HG03103 (cell line): ENCODE data around the gene ZNF550.

ENCODE experiments used
- ATAC-seq: cut with Tn5 transposase; IDR thresholded peaks from one replicate; pipeline ENCODE4 v1.9.1; 2021; ENCODE audit warnings: low read depth; ENCODE audit not compliant: unreplicated experiment

Gene ZNF550

DNA sequence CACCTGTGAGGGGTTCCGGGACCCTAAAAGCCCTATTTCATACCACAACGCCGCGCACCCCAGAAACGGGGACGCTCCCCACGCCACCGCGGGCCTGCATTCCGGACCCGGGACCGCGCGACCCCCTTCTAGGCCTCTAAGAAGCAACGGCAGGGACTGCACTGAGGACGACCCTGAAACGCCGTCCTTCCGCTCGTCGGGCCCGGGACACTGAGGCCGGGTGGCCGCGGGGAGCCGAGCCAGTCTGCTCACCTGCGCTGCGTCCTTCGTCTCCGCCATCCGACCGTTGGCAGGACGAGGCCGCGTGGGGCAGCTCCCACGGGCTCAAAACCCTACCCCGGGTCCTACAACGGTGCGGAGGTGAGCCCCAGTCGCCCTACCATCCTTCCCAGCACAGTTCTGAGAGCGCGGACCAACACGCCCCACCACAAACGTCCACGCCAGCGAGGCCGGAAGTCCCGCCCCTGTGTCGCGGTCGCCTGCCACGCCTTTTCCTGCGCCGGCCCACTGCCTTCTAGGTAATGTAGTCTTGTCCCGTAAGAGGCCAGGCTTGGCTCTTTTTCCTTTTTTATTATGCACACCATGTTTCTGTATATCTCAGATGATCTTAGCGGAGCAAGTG, at the start of gene ZNF550:
Gene ZNF550, minus strand, starts transcription at position 460 of the 622 bp plus-strand sequence. Its CDS starts 181 bp downstream, at position 279.
- peak; percentile 95 for ATAC-seq

DNA sequence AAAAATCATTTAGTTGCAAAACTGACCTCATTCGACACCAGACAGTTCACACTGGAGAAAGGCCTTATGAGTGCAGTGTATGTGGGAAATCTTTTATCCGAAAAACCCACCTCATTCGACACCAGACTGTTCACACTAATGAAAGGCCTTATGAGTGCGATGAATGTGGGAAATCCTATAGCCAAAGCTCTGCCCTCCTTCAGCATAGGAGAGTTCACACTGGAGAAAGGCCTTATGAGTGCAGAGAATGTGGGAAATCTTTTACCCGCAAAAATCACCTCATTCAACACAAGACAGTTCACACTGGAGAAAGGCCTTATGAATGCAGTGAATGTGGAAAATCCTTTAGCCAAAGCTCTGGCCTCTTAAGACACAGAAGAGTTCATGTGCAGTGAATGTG, 47.3 kb upstream of the ZNF550 start:
- no peak for ATAC-seq

DNA sequence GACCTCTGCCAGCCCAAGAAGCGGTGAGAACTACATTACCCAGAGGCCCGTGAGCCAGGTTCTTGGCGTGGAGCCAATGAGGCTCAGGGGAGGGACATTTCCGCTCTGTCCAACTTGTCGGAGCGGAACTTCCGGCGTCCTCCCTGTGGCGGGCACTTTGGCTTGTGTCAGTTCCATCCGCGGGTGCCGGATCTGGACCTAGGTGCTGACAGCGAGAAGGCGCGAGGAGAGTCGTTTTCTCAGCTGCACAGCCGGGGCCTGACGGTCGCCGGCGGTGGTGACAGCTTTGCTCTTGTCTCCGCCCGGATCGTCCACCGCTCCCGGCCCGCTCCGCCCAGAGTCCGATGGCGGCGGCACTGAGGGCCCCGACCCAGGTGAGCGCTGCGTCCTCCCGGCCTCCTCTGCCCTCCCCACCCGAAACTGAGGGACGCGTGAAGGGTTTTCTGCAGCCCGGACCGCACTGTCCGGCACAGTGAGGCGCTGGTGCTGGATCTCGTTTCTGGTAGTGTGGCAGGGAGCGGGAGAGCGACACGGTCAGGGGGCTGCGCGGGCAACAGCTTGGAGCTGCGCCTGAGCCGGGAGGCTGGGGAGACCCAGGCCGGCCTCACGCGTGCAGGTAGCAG, 40.2 kb upstream of the ZNF550 start, which contains the start of gene ZNF530:
Gene ZNF530, plus strand, starts transcription at position 125 of the 623 bp plus-strand sequence. CDS start 4,461 bp downstream, outside the sequence.
- ATAC-seq: peak; percentile 93

DNA sequence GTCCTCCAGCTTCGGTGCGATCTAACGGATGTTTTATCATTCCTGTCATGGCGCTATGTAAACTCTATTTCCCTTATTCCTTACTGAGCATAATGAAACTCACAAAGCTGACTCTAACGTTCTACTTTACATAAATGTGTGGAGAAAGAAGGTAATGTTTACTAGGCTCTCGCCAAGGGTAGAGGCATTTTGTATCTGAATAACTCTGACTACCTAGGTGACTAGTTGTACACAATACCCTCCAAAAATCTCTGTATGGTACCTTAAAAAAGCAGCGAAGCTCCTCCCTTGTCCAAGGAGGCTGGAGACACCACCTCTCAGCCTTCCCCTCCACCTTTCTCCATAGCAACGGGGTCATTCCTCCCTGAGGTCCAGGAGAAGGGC, 39.7 kb upstream of the ZNF550 start:
- ATAC-seq: peak; percentile 8

DNA sequence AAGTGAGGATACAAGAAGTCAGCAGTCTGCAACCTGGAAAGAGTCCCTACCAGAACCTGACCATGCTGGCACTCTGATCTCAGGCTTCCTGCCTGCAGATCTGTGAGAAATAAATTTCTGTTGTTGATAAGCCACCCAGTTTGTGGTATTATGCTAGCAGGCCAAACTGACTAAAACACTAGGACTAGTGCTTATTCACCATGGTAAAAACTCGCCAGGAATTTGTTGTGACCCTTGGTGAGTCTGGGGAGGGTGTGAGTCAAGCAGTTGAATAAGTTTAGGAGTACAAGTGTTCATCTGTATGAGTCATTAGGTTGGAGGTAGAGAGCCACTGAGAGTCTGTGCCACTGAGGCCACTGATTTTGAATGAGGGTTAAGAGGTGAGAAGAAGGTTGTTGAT, 27.9 kb upstream of the ZNF550 start:
- no peak for ATAC-seq

DNA sequence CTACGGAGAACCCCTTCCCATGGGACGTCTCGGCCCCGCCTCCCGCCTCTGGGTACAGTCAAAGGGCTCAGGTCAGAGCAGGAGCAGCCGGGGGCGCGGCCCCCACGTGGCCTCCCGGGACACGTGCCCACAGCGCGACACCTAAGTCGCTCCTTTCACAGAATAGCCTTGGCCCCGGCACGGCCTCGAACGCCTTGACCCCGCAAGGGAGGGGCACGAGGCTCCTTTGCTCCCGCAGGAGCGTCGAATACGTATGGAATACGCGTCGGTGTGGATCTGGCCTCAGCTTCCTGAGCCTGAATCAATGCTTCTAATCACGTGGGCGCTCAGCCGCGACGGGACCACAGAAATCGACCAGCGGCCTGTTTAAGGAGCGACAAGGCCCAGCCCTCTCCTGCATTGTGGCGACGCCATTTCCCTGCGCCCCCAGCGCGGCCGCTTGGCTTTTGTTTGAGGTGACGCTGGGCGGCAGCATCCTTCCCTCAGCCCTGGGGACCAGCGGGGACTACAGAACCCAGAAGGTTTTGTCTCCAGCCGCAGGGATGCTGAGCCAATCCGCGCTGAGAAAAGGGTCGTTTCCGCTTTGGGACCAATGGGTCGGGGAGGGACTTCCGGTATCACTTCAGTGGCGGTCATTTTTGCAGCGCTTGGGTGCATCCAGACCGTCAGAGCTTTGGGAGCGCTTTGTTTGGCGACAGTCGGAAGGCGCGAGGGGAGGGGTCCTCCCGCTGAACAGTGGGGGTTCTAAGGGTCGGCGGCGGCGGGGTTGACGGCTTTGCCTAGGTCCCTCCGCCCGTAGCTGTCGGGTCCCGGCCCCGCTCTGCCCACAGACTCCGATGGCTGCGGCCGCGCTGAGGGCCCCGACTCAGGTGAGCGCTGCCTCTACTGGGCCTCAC, 24.1 kb upstream of the ZNF550 start, which contains the start of gene ZIK1:
Gene ZIK1, plus strand, starts transcription at position 625 of the 896 bp plus-strand sequence. Its CDS starts 212 bp downstream, at position 837.
- peak; percentile 85 for ATAC-seq

DNA sequence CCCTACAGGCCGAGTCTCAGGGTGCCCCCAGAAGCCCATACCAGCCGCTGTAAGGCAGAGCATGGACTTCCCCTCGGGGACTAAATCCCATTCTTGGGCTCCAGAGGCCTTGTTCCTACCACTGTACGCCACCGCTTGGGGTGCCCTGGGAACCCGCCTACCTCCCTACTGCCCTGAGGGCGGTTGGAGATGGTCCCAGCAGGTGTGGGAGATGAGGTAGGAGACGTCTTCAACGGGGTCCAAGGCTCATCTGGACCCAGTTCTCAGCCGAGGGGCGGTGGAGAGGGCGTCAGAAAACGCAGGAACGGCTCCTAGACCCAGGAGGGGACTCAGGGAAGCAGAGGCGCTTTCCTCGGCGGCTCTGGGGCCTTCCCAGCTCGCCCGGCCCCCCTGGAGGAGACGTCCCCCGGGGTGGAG, 23.4 kb upstream of the ZNF550 start:
- no peak for ATAC-seq

DNA sequence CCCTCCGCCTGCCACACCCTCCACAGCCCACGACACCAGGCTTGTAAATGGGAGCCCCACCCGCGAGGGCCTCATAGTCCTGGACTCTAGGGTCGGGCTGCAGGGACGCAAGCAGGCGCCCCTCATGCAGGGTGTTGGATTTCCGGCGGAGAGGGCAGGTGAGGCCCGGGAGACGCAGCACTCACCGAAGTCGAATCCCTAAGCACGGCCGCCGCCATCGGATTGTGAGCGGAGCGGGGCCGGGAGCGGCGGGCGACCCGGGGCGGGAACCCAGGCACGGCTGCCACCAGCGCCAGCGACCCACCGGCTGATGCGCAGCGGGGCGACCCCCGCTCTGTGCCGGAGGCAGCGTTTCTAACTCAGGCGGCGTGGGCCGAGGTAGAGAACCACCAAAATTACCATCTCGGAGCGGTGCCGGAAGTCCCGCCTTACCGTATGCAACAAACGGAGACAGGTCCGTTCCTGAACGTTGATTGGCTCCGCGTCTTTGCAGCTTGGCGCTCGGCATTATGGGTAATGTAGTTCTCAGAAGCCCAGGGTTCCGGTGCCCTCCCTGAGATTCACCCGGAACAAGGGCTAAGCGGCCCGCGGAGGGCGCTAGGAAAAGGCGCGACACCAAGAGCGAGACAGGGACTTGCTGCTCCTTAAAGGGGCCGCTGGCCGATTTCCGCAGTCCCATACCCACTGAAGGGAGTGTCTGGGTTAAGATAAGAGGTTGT, 19.0 kb upstream of the ZNF550 start, which contains the start of gene ZNF416:
Gene ZNF416, minus strand, starts transcription at position 425 of the 719 bp plus-strand sequence. Its CDS starts 207 bp downstream, at position 218.
- ATAC-seq: peak; percentile 89

DNA sequence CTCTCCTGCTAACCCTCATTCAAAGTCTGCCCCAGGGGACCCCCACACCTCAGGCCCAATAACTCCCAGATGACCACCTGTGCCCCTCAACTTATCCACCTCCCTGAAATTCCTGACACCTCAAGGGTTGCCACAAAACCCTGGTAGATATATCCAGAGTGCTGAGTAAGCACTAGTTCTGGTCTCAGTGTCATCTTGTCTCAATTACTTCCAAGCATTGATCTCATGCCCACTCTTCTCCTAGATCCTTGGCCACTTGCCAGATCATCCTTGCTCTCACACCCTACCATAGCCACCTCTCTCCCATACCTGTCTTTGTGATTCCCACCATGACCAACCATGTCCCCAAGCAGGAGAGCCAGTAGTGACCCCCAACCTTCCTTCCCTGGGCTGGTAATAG, 17.0 kb upstream of the ZNF550 start:
- no peak for ATAC-seq

DNA sequence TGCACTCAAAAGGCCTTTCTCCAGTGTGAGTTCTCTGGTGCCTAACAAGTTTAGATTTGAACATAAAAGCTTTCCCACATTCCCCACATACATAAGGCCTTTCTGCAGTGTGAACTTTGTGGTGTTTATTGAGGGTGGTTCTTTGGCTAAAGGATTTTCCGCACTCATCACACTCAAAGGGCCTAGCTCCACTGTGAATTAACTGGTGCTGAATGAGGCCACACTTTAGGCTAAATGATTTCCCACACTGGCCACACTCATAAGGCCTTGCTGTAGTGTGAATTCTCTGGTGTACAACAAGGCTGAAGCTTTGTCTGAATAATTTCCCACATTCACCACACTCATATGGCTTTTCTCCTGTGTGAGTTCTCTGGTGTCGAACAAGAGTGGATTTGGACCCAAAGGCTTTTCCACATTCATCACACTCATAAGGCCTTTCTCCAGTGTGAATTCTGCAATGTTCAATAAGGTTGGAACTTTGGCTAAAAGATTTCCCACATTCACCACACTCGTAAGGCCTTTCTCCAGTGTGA, 12.8 kb upstream of the ZNF550 start:
- no peak for ATAC-seq

DNA sequence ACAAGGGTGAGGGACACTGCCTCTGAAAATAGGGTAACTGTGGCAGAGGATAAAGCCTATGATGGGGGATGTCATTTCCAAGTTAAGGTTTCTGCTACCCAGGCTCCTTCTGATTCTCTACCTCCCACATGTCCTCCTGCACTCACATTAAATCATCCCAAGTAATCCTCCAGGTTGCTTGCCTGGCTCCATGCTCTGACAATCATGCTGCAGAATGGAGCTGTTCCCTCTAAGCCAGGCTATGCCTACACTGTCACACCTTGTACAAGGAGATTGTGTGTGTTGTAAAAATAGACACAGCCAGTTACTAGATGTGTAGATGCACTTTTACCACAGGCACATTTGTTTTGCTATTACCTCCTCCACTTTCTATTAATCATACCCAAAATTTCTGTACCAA, 11.0 kb upstream of the ZNF550 start:
- ATAC-seq: no peak

DNA sequence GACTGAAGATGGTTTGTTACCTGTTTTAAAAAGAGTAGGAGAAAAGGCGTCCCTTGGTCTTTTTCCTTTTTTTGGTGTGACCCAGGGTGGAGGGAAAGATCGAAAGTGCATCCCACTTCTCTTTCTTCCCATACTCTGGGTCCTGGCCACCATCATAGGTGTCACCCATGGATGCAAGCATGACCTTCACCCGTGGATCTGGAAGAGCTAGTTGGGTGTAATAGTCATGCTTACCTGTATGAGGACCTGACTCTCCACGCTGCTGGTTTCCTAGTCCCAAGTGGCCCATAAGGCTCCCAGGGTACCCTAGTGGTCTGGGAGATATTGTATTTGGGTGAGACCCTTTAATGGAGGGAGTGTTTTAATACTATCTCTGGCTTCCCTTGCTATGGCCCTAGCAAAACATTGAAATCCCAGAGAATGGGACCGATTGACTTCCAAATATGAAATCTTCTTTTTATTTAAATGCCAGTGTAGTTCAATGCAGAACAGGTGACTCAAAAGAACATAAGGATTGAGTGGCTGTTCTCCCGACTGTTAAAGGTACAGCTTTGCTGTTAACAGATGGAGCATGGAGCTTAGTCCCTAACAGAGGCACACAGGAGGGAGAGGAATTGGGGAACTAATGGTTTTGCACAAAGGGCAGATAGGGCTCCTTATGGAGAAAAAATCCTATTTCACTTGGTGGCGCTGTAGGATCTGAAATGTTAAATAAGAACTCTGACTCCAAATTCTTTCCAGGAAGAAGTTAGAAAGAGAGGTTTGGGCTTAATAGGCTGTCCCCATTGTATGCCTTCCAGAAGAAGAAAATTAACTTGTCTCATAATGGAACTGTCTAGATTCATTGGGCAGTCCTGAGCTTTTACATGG, 7.0 kb upstream of the ZNF550 start:
- ATAC-seq: no peak

DNA sequence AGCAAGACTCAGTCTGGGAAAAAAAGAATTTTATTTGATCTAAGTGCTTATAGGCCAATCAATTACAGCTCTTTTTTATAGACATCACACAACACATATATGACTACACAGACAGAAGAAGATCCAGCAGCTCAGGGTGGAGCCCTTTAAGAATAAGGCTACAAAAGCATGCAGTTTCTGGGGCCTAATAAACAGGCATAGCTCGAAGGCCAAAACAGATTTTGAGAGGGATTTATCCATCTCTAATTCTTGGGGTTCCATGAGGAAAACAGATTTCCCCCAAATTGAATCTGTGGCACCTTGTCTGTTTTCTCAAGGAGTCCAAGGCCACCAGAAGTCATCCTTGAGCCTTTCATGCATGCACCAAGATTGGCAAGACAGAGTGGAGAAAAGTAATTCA, 3.9 kb upstream of the ZNF550 start:
- no peak for ATAC-seq

DNA sequence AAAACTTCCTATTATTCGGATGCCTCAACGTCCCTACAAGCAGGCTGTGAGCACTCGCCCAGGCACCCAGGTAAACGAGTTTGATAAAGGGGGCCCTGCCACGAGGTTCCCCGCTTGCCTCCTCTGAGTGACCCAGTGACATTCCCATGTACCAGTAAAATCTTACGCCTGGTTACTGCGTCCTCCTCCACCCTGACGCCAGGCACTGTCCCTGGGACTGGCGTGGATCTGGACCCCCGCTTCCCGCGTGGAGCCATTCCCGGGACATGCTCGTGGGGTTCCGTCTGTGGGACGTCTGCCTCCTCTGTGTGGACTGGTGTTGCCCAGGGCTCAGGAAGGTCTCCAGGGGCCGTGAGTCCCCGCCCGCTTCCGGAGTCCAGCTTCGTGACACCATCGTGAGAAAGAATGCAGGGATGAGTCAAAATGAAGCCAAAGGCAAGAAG, 407 bp upstream of the ZNF550 start:
- no peak for ATAC-seq

DNA sequence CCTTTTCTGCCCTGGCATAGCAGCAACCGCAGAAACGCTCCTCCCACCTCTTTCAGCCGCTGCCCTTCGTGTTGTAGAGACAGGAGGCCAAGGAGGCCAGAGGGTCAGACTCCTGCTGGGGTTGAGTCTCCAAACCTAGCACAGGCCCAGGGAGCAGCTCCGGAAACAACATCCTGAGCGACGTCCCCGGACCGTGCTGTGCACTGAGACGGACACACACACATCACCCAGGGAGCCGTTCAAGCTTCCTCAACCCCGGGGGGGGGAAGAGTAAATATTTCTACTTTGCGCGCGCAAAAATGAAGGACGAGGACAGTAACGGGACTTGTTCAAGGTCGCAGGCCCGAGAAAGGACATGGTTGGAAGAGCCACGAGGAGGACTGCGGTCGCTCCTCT, 657 bp downstream of the ZNF550 start:
- ATAC-seq: no peak

DNA sequence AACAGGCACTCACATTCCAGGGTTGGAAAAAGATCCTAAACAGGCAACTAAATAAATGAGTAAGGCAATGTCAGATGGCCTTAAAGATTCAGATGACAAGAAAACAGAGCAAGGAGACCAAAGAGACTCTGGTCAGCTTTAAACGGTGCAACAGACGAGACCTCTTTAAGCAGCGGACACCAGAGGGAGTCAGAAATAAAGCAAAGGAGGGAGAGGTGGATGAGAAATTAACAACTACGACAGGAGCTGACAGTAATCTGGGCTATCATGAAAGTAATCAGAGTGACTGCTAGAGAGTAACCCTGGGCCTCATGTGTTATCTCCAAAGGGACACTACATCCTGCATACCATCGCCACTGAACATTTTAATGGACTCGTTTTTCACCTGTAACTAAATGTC, 1.1 kb downstream of the ZNF550 start:
- ATAC-seq: no peak

DNA sequence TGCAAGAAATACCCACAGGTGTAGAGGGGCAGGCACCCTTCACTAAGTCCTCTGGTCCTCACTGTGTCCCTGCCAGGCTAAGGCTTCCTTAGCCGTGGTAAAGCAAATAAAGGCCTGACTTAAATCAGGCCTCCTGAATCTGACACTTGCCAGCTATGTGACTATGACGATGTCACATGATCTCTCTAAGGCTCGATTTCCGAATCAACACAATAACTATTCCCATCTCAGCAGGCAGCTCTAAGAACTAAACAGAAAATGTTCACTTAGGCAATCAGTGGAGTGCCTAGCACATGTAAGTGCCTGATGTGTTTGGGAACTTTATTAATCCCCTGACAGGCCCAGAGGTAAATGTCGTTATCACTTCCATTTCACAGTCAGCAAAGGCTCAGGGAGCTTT, 2.0 kb downstream of the ZNF550 start:
- ATAC-seq: no peak

DNA sequence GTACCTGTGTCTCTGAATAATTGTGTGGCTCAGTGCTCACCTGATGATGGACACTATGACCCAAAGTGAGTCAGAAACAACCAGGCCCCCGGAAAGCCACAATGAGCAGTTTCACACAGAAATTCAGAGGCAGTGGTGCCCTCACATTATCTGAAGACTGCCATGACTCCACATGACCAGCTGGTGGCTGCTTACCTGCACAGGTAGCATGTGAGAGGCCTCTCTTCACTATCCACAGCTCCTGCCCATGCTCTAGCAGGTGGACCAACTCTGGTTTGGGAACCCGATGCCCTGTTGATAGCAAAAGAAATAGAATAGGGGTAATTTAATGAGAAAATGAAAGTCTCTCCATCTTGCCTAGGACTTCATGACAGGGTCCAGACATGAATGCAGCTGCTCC, 7.2 kb downstream of the ZNF550 start:
- ATAC-seq: no peak

DNA sequence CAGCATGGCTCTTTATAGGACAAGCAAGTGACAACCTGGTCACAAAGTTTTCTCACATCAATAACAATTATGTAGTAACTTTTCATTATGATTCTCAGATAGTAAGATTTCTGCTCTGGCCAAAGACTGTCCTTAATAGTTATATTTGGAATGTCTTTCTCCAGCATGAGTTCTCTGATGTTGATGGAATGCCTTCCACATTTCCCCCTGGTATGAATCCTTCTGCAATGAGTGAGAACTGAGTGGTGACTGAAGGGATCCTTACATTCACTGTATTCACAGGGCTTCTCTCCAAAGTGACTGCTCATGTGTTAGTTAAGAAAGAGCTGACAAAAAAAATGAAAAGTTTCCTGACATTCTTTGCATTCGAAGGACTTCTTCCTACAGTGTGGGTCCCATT, 13.2 kb downstream of the ZNF550 start:
- ATAC-seq: no peak
